CD4-positive, alpha-beta T cell treated with Interleukin-1 beta for 1 hour (primary cell): ENCODE results near the gene SMYD3.
"Not testable (repeated sequence)": the region's sequence is repeated elsewhere in the genome, so short reads cannot be mapped to it uniquely, and the experiment has no call there.

ENCODE experiments used
- DNase-seq, 2 donors: peaks; one replicate each; pipeline ENCODE4 v3.0.0-alpha.2; 2020 to 2022

SMYD3 gene

GRCh38 chr1:246338546-246338945 lies 168.5 kb downstream of the SMYD3 start:
- no peak for DNase-seq

GRCh38 chr1:246338098-246338497 lies 169.0 kb downstream of the SMYD3 start:
- no peak for DNase-seq

GRCh38 chr1:246335151-246335550 lies 171.9 kb downstream of the SMYD3 start:
- no peak for DNase-seq

- DNase-seq = no peak
Measured at GRCh38 chr1:246333855-246334254, 173.2 kb downstream of the SMYD3 start.

GRCh38 chr1:246332078-246332477 lies 175.0 kb downstream of the SMYD3 start:
- no peak for DNase-seq

GRCh38 chr1:246329900-246330299 lies 177.2 kb downstream of the SMYD3 start:
- peak in 1 of 2 donors; percentile 0 for DNase-seq

GRCh38 chr1:246329292-246329691 lies 177.8 kb downstream of the SMYD3 start:
- DNase-seq = not testable (repeated sequence)

- no peak for DNase-seq
Measured at GRCh38 chr1:246324711-246325110, 182.4 kb downstream of the SMYD3 start.

- DNase-seq = not testable (repeated sequence)
Measured at GRCh38 chr1:246324033-246324432, 183.0 kb downstream of the SMYD3 start.

- no peak for DNase-seq
Measured at GRCh38 chr1:246320286-246320685, 186.8 kb downstream of the SMYD3 start.

- no peak for DNase-seq
Measured at GRCh38 chr1:246319083-246319714, 187.9 kb downstream of the SMYD3 start.

- DNase-seq = no peak
Measured at GRCh38 chr1:246318622-246319021, 188.5 kb downstream of the SMYD3 start.

GRCh38 chr1:246318036-246318359 lies 189.1 kb downstream of the SMYD3 start:
- no peak for DNase-seq

- no peak for DNase-seq
Measured at GRCh38 chr1:246317332-246318035, 189.6 kb downstream of the SMYD3 start.

GRCh38 chr1:246311461-246311860 lies 195.6 kb downstream of the SMYD3 start:
- no peak for DNase-seq

- no peak for DNase-seq
Measured at GRCh38 chr1:246309247-246309884, 197.7 kb downstream of the SMYD3 start.

GRCh38 chr1:246308533-246309075 lies 198.5 kb downstream of the SMYD3 start:
- no peak for DNase-seq

GRCh38 chr1:246306415-246307037 lies 200.6 kb downstream of the SMYD3 start:
- DNase-seq = no peak

GRCh38 chr1:246304484-246305259 lies 202.4 kb downstream of the SMYD3 start:
- no peak for DNase-seq

GRCh38 chr1:246302711-246303317 lies 204.3 kb downstream of the SMYD3 start:
- no peak for DNase-seq

- DNase-seq = no peak
Measured at GRCh38 chr1:246302251-246302625, 204.8 kb downstream of the SMYD3 start.

GRCh38 chr1:246301553-246302250 lies 205.4 kb downstream of the SMYD3 start:
- no peak for DNase-seq
